Fibroblast of skin of left quadriceps (primary cell): ENCODE measurements around the gene PPARGC1A.

Experiments used
- DNase-seq, 2 experiments: peaks; one replicate each; pipeline ENCODE4 v3.0.0-alpha.2; 2013; ENCODE audit warnings: low read depth in 2 of 2

The PPARGC1A gene

GRCh38 chr4:23878912-23879732, 10.7 kb downstream of the PPARGC1A start:
- peak in 1 of 2 experiments; percentile 26 for DNase-seq

- DNase-seq = no peak
These were observed 11.5 kb downstream of the PPARGC1A start for GRCh38 chr4:23878246-23878891.

GRCh38 chr4:23877758-23878229, 12.1 kb downstream of the PPARGC1A start:
- no peak for DNase-seq

- DNase-seq = no peak
These were observed 13.3 kb downstream of the PPARGC1A start for GRCh38 chr4:23876418-23877089.

- DNase-seq = no peak
These were observed 14.5 kb downstream of the PPARGC1A start for GRCh38 chr4:23875317-23875716.

GRCh38 chr4:23874536-23874901, 15.3 kb downstream of the PPARGC1A start:
- DNase-seq = no peak

GRCh38 chr4:23873717-23874535, 15.9 kb downstream of the PPARGC1A start:
- no peak for DNase-seq

- DNase-seq = no peak
These were observed 18.4 kb downstream of the PPARGC1A start for GRCh38 chr4:23871426-23871825.

GRCh38 chr4:23866450-23867075, 23.3 kb downstream of the PPARGC1A start:
- no peak for DNase-seq

- DNase-seq = no peak
These were observed 27.9 kb downstream of the PPARGC1A start for GRCh38 chr4:23861897-23862296.

GRCh38 chr4:23860919-23861318, 28.9 kb downstream of the PPARGC1A start:
- no peak for DNase-seq

GRCh38 chr4:23857367-23857959, 32.4 kb downstream of the PPARGC1A start:
- DNase-seq = peak in 1 of 2 experiments; percentile 10

GRCh38 chr4:23856630-23857029, 33.2 kb downstream of the PPARGC1A start:
- no peak for DNase-seq

- peak in 1 of 2 experiments; percentile 4 for DNase-seq
These were observed 33.8 kb downstream of the PPARGC1A start for GRCh38 chr4:23855912-23856605.

GRCh38 chr4:23853986-23854660, 35.7 kb downstream of the PPARGC1A start:
- no peak for DNase-seq

- DNase-seq = no peak
These were observed 38.4 kb downstream of the PPARGC1A start for GRCh38 chr4:23851464-23851863.

- DNase-seq = no peak
These were observed 42.7 kb downstream of the PPARGC1A start for GRCh38 chr4:23847158-23847557.

GRCh38 chr4:23844961-23845360, 44.9 kb downstream of the PPARGC1A start:
- DNase-seq = no peak

- DNase-seq = no peak
These were observed 50.6 kb downstream of the PPARGC1A start for GRCh38 chr4:23839279-23839678.

GRCh38 chr4:23838607-23839006, 51.2 kb downstream of the PPARGC1A start:
- no peak for DNase-seq
